ENCODE measurements around the gene PIAS1.

DNA sequence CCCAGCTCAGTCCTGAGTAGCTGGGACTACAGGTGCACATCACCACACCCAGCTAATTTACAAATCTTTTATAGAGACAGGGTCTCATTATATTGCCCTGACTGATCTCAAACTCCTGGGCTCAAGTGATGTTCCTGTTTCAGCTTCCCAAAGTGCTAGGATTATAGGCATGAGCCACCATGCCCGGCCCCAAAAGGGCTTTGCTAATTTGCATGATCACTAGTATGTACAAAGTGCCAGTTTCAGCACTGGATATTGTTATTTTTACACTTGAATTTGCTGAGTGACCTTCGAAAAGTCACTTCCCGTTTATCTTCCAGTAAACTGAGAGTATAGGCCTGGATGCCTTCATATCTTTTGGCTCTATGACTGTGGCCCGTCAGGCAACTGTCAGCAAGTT, 163.2 kb downstream of the PIAS1 start:
- TF ChIP-seq, protein P1, sequence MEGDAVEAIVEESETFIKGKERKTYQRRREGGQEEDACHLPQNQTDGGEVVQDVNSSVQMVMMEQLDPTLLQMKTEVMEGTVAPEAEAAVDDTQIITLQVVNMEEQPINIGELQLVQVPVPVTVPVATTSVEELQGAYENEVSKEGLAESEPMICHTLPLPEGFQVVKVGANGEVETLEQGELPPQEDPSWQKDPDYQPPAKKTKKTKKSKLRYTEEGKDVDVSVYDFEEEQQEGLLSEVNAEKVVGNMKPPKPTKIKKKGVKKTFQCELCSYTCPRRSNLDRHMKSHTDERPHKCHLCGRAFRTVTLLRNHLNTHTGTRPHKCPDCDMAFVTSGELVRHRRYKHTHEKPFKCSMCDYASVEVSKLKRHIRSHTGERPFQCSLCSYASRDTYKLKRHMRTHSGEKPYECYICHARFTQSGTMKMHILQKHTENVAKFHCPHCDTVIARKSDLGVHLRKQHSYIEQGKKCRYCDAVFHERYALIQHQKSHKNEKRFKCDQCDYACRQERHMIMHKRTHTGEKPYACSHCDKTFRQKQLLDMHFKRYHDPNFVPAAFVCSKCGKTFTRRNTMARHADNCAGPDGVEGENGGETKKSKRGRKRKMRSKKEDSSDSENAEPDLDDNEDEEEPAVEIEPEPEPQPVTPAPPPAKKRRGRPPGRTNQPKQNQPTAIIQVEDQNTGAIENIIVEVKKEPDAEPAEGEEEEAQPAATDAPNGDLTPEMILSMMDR (IDR thresholded peaks at IDR 0.05), result no peak
- TF ChIP-seq POLR2A (IDR thresholded peaks at IDR 0.05), result no peak
